DND-41 (cell line): ENCODE data around the gene SLC35F4.

Experiments used
- ATAC-seq: fragments of 200-7000 bp; cut with Tn5 transposase; 3 replicates; pipeline ENCODE4 v1.9.1; 2021; ENCODE audit warnings: low read depth; ENCODE audit not compliant: insufficient read depth
- DNase-seq: peaks from one replicate; pipeline ENCODE4 v3.0.0-alpha.2; 2020
- H2AFZ ChIP-seq: 2 replicates; pipeline ENCODE4 v1.6.0; 2012; ENCODE audit warnings: low read depth, low read length
- H3K27ac ChIP-seq: 2 replicates; pipeline ENCODE4 v1.5.1; 2012; ENCODE audit warnings: low read length, inconsistent platforms
- H3K27me3 ChIP-seq: fragments of 200-600 bp; sonication (generic); 2 replicates; pipeline ENCODE4 v1.6.0; 2012; ENCODE audit warnings: low read length, mild to moderate bottlenecking, inconsistent platforms; ENCODE audit not compliant: insufficient read depth, poor library complexity
- H3K36me3 ChIP-seq: 2 replicates; pipeline ENCODE4 v1.5.1; 2012; ENCODE audit warnings: low read length, inconsistent platforms; ENCODE audit not compliant: insufficient read depth
- H3K4me1 ChIP-seq: 2 replicates; pipeline ENCODE4 v1.5.1; 2012; ENCODE audit warnings: mild to moderate bottlenecking, low read length; ENCODE audit not compliant: insufficient read depth
- H3K4me2 ChIP-seq: 2 replicates; pipeline ENCODE4 v1.6.0; 2012; ENCODE audit warnings: mild to moderate bottlenecking, moderate library complexity, low read length, inconsistent platforms; ENCODE audit not compliant: insufficient read depth
- H3K4me3 ChIP-seq, 2 experiments: fragments of 200-600 bp in 1 of 2; shearing (Covaris generic) in 1 of 2; 2 replicates each; pipeline ENCODE4 v1.5.1; 2012 to 2016; ENCODE audit warnings: inconsistent platforms in 2 of 2, low read length in 2 of 2, mild to moderate bottlenecking in 2 of 2, low read depth in 1 of 2, moderate library complexity in 1 of 2
- H3K79me2 ChIP-seq: 2 replicates; pipeline ENCODE4 v1.6.0; 2012; ENCODE audit warnings: low read length, inconsistent platforms; ENCODE audit not compliant: insufficient read depth
- H3K9ac ChIP-seq: 2 replicates; pipeline ENCODE4 v1.6.0; 2012; ENCODE audit warnings: low read depth, mild to moderate bottlenecking, inconsistent platforms, low read length, moderate library complexity
- H3K9me3 ChIP-seq: 2 replicates; pipeline ENCODE4 v1.5.1; 2012; ENCODE audit warnings: low read length, moderate library complexity, mild to moderate bottlenecking, inconsistent platforms; ENCODE audit not compliant: insufficient read depth, severe bottlenecking
- H4K20me1 ChIP-seq: 2 replicates; pipeline ENCODE4 v1.6.0; 2012; ENCODE audit warnings: low read length; ENCODE audit not compliant: insufficient read depth
- CTCF ChIP-seq: IDR thresholded peaks from 2 replicates; pipeline ENCODE4 v1.5.1; 2012; ENCODE audit warnings: borderline replicate concordance, low read length, moderate library complexity, mild to moderate bottlenecking; ENCODE audit not compliant: poor library complexity, severe bottlenecking; ENCODE audit errors: extremely low read depth
- EZH2 ChIP-seq: IDR thresholded peaks from 3 replicates; pipeline ENCODE4 v1.6.1; 2012; ENCODE audit warnings: borderline replicate concordance, low read depth, mild to moderate bottlenecking, moderate library complexity, low read length, inconsistent platforms; ENCODE audit not compliant: severe bottlenecking

The SLC35F4 gene

DNA sequence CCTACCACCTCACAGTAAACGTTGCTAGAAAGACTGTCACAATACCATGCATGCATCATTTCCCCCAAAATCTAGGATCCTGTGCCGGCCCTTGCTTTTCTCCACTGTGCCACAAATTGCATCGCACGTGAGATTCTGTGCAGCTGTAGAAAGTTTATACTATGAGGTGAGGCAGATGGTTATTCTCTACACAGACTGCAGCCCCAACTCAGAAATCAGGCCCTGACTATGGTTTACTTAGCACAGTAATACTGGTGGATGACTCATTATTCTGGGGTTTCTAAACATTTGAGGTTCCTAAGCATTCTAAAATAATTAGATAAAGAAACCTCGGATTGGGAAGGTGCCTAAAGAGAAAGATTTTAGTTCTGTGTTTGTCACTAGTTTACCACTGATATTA is 208.4 kb downstream of the SLC35F4 start:
- Histone ChIP-seq H4K20me1 (no peaks in the 10 kb centered on the region), H3K79me2 (no peaks in the 10 kb centered on the region), H3K4me3 (no peak overlapping the region), H3K4me2 (no peak overlapping the region), H3K9me3 (no peaks in the 10 kb centered on the region), H3K27me3 (no peaks in the 10 kb centered on the region), H3K4me1 (no peaks in the 10 kb centered on the region), H2AFZ (no peak overlapping the region), H3K9ac (no peak overlapping the region), H3K27ac (no peak overlapping the region), H3K36me3 (no peaks in the 10 kb centered on the region)
- ATAC-seq (no peak), DNase-seq (no peak)
- TF ChIP-seq CTCF = no peak
- TF ChIP-seq EZH2 = no peak

DNA sequence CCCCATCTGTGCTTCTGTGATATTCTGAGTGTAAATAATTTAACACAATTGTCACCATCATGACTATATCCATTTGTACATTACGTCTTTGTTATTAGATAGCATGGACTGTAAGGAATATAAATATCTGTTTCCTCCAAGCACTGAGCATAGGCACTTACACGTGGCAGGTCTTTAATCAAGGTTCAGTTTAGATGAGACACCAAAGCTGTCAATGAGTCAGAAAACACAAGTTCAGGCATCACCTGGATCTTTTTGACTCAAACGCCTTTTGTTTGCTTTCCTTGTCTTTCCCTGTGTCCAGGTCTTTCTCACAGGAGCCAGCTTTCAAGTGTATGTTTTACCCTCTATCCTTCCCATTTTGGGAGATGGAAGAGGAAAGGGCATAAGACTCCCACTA is 209.0 kb downstream of the SLC35F4 start:
- Histone ChIP-seq H3K4me2 (no peak overlapping the region), H2AFZ (no peak overlapping the region), H3K36me3 (no peaks in the 10 kb centered on the region), H3K79me2 (no peaks in the 10 kb centered on the region), H3K27ac (no peak overlapping the region), H3K4me3 (no peak overlapping the region), H3K27me3 (no peaks in the 10 kb centered on the region), H3K9me3 (no peaks in the 10 kb centered on the region), H4K20me1 (no peaks in the 10 kb centered on the region), H3K4me1 (no peaks in the 10 kb centered on the region), H3K9ac (no peak overlapping the region)
- no peak for TF ChIP-seq EZH2
- no peak for TF ChIP-seq CTCF
- ATAC-seq = no peak
- DNase-seq = no peak

- no peak overlapping the region for H2AFZ ChIP-seq
- DNase-seq (no peak), ATAC-seq (no peak)
- H4K20me1 ChIP-seq = no peaks in the 10 kb centered on the region
- no peaks in the 10 kb centered on the region for H3K36me3 ChIP-seq
- no peak overlapping the region for H3K9ac ChIP-seq
- no peak overlapping the region for H3K4me2 ChIP-seq
- H3K9me3 ChIP-seq = no peaks in the 10 kb centered on the region
- H3K27me3 ChIP-seq = no peaks in the 10 kb centered on the region
- no peaks in the 10 kb centered on the region for H3K79me2 ChIP-seq
- H3K4me3 ChIP-seq = no peak overlapping the region
- no peak for TF ChIP-seq CTCF
- TF ChIP-seq EZH2 = no peak
- H3K4me1 ChIP-seq = no peaks in the 10 kb centered on the region
- H3K27ac ChIP-seq = no peak overlapping the region
Observed at GRCh38 chr14:57652769-57653168, 213.1 kb downstream of the SLC35F4 start.

DNA sequence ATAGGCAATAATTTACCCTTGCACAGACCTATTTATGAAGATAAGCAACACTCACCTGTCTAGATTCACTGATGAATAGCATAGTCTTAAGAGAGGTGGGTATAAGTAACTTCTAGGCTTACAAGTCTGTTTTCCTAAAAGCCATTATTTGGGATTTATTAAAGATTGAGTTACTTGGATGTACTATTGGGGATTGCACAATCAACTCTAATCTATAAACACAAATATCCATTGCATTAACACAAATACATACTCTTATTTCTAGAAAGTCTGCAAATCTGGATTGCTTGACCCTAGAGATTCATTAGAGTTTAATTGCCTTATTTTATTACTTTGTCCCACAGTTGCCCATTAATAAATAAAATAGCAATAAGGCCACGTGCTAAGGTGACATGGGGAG is 224.1 kb downstream of the SLC35F4 start:
- Histone ChIP-seq H3K9ac (no peak overlapping the region), H3K27ac (no peak overlapping the region), H3K36me3 (no peaks in the 10 kb centered on the region), H3K4me1 (no peaks in the 10 kb centered on the region), H3K27me3 (no peaks in the 10 kb centered on the region), H3K9me3 (no peaks in the 10 kb centered on the region), H3K4me3 (no peak overlapping the region), H3K79me2 (no peaks in the 10 kb centered on the region), H3K4me2 (no peak overlapping the region), H2AFZ (no peak overlapping the region), H4K20me1 (no peaks in the 10 kb centered on the region)
- TF ChIP-seq CTCF (no peak), EZH2 (no peak)
- DNase-seq (no peak), ATAC-seq (no peak)
